GM21367 (cell line): ENCODE results near the gene PLAC8L1.

ENCODE experiments used
- ATAC-seq: cut with Tn5 transposase; IDR thresholded peaks from one replicate; pipeline ENCODE4 v1.9.1; 2021; ENCODE audit not compliant: unreplicated experiment

PLAC8L1 gene

GRCh38 chr5:146047396-146047795 lies 58.0 kb downstream of the PLAC8L1 start:
- ATAC-seq = no peak

- ATAC-seq = no peak
Observed at GRCh38 chr5:146043722-146044121, 61.7 kb downstream of the PLAC8L1 start.

GRCh38 chr5:146042628-146043279 lies 62.6 kb downstream of the PLAC8L1 start:
- no peak for ATAC-seq

GRCh38 chr5:146041180-146041789 lies 64.1 kb downstream of the PLAC8L1 start:
- ATAC-seq = peak; percentile 85

- no peak for ATAC-seq
Observed at GRCh38 chr5:146040527-146040926, 64.8 kb downstream of the PLAC8L1 start.

- ATAC-seq = no peak
Observed at GRCh38 chr5:146039420-146039819, 66.0 kb downstream of the PLAC8L1 start.

GRCh38 chr5:146034605-146035004 lies 70.8 kb downstream of the PLAC8L1 start:
- no peak for ATAC-seq
